ENCODE measurements around the gene PEX5L.
A peak's percentile ranks its signal among the peaks of the same experiment; 100 is the strongest.

The PEX5L gene

DNA sequence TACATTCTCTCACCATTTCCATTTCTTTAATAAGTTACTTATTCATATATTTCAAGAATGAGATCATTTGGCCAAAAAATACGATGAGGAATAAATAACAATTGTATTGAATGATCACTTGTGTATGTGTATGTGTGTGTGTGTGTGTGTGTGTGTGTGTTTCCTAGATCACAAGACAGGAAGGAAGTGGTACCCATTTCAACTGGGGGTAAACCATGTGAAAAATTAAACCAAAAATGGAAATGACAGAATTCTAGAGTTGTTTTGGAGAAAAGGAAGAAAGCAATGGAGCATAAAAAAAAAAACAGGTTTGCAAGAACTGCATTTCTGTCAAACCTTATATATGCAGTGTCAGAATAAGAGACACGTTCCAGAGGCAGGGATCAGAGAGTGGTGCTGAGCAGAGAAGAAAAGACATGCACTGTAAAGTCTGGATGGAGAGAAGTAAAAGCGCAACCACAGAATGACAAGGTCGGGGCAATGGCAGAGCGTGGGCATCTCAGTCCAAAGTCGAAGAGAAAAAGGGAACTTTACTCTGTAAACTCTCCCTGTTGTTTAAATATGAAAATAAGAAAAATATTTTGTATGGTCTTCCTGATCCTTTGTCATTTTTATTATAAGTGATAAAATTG lies 75.5 kb downstream of the PEX5L start:
- DNase-seq (ENCODE audit: low read depth) = no peak
- no peak overlapping the region for H3K4me3 ChIP-seq (ENCODE audit: low read depth, low read length)

- DNase-seq (ENCODE audit: low read depth) = no peak
- no peak overlapping the region for H3K4me3 ChIP-seq (ENCODE audit: low read depth, low read length)
Measured at GRCh38 chr3:179958759-179959158, 78.0 kb downstream of the PEX5L start.

- H3K4me3 ChIP-seq (ENCODE audit: low read depth, low read length) = no peak overlapping the region
- DNase-seq (ENCODE audit: low read depth) = no peak
Measured at GRCh38 chr3:179958143-179958542, 78.6 kb downstream of the PEX5L start.

DNA sequence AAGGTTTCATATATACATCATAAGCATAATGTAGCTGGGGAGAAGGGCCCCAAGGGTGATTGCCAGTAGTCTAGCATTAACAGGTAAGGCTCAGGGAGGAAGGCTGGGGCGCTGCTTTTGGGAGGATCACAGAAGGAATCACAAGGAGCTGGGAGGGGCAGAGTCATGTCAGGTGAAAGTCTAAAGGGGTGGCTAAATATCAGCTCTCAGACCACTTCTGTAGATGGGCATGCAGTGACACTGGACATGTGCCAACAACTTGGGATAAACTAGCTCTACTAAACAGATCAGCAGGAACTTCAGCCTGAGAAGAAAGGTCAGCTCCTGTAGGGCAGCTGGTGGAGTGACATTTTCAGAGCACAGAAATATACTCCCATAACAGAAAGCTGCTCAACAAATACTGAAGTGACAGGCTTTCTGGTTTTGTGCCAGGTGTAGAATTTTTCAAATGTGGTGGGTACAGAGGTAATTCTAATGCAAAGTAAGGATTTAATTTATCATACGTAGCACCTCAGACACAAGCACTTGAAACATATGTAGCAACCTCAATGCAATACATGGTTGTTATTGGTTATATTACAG lies 79.4 kb downstream of the PEX5L start:
- DNase-seq (ENCODE audit: low read depth) = no peak
- H3K4me3 ChIP-seq (ENCODE audit: low read depth, low read length) = no peak overlapping the region

DNA sequence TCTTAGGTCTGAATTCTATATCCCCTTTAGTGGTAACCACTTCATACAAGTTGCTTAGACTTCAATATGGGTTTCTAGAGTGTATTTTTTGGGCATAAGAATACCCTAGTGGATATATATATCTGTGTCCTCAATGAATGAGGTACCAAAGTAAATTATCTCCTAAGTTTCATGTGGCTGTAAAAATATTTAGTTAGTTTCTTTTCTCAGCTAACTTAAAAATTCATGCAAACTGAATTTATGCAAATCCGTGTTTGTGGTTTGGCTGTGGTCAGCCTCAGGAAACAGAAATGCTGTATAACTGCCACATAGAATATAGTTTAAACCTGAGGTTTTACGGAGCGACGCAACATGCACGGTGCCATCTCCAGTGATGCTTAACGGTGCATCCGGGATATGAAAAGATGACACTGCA lies 80.3 kb downstream of the PEX5L start:
- no peak overlapping the region for H3K4me3 ChIP-seq (ENCODE audit: low read depth, low read length)
- DNase-seq (ENCODE audit: low read depth) = no peak

DNA sequence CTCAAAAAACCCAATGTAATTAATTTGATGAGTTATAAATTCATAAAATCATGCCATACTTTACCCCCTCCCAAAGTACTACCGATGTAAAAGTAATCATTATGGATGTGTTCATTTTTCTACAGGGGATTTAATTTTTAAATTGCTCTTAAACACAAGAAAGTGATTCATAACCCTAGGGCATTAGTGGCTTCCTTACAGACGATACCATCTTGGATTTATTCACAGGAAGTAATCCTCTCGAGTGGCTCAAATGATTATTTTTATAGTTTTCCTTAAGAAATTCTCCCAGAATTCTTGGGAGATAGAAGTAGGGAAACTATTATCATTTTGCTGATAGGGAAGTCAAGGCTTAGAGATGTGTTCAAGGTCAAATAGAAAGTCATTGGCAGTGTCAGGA lies 80.9 kb downstream of the PEX5L start:
- no peak for DNase-seq (ENCODE audit: low read depth)

DNA sequence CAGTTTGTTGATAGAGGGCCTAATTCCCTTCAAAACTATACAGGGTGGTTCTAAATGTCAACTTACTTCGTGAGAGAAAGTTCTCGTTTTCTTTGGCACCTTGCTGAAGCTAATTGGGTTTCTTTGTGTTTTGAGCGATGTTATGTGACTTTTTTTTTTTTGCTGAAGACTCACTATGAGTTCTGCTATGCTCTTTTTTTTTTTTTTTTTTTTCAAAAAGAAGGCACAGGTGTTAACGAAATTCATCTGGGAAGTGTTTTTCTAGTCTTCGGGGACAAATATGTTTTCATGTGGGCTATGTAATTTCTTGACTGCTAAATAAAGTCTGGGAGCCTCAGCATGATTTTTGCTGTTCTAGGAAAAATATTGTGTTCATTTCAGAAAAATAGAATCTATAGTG lies 81.5 kb downstream of the PEX5L start:
- DNase-seq (ENCODE audit: low read depth) = no peak
- H3K4me3 ChIP-seq (ENCODE audit: low read depth, low read length) = no peak overlapping the region

More for the DNA sequence above, 80.9 kb downstream of the PEX5L start:
- H3K4me3 ChIP-seq (ENCODE audit: low read depth, low read length) = no peak overlapping the region

DNA sequence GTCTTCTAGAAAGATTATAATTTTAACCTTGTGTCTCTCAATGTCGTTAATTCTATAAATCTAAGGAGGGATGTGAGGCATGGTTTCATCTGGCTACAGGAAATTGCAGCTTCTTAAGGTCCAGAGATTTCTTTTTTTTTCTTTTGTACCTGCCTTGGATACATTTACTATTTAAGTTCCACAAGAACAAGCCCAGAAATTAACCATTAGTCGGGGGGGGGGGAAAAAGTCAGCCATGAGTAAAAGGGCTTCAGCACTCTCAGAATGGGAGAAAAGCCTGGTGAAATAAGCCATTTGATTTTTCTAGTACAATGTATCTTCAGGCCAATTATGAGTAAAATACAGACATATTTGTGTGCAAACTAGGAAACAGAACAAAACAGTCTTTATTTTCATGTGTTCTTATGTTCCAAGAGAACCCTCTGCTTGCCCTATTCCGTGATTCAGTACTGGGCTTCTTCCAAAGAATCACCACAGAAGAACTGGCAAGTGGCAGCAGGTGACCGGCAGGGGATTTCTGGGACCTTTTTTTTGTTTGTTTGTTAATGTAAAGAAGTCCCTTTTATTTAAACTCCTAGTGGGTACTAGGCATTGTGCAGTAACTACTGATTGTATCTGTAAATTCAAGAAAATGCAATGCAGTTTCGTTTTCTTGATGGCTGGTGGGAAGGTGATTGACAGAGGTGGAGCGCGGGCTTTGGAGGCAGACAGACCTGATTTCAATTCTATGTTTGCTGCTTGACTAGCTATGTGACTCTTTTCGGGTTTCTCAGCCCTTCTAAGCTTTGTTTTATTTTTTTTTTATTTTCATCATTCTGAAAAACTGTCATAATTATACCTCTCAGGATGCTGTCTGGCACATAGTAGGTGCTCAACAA lies 82.5 kb downstream of the PEX5L start:
- no peak for DNase-seq (ENCODE audit: low read depth)
- no peak overlapping the region for H3K4me3 ChIP-seq (ENCODE audit: low read depth, low read length)

DNA sequence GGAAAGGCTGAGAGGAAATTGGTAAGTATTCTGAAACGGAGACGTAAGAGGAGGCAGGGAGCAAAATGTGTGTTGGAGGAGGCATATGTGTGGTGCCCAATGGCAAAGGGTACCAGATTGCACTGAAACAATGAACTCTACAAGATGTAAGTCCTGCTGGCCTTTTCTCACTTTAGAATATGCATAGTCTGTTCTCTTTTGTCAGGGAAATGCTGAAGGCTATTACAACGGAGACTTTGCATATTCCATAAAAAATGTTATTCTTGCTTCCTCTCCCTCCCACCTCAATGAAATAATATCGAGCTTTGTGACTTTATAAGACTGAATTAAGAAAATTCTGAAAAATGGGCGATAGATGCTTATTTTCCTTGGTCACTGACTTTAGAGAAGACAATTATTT lies 85.9 kb downstream of the PEX5L start:
- no peak for DNase-seq (ENCODE audit: low read depth)
- H3K4me3 ChIP-seq (ENCODE audit: low read depth, low read length) = no peak overlapping the region

GRCh38 chr3:179949869-179950268 lies 86.9 kb downstream of the PEX5L start:
- no peak overlapping the region for H3K4me3 ChIP-seq (ENCODE audit: low read depth, low read length)
- no peak for DNase-seq (ENCODE audit: low read depth)

DNA sequence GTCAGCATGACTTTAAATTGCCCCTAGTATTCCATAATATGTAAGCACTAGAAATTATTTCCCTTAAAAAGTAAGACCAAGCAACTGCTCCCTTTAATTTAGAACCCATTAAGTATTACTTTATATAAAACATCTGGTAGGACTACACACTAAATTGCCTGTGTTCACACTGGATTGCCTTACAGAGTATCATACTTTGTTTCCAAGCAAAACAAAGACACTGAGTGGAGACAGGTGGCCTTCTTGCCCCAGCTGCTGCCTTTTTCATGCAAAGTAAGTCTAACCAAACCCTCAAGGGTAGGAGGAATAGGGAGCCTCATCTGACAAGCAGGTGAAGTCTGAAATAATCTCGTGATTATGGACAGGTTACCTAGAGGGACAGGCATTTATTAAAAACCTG lies 87.3 kb downstream of the PEX5L start:
- no peak for DNase-seq (ENCODE audit: low read depth)
- H3K4me3 ChIP-seq (ENCODE audit: low read depth, low read length) = no peak overlapping the region

DNA sequence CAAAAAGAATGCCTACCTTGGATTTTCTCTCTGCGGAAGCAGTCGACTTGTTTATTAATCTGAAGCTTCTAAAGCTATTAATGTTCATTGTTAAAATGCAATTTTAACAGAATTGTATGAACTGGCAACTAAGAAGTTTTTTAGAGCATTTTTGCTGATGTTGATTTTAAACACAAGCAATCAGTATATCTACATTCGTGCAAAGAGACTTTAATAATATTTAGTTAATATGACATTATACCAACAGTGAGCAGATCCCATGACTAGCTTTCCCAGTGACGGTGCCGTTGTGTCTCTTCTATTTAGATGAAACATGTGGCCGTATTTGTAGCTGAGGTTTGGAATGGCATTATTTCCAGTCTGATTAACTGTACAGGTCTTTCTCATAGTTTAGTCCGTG lies 88.0 kb downstream of the PEX5L start:
- no peak overlapping the region for H3K4me3 ChIP-seq (ENCODE audit: low read depth, low read length)
- no peak for DNase-seq (ENCODE audit: low read depth)

DNA sequence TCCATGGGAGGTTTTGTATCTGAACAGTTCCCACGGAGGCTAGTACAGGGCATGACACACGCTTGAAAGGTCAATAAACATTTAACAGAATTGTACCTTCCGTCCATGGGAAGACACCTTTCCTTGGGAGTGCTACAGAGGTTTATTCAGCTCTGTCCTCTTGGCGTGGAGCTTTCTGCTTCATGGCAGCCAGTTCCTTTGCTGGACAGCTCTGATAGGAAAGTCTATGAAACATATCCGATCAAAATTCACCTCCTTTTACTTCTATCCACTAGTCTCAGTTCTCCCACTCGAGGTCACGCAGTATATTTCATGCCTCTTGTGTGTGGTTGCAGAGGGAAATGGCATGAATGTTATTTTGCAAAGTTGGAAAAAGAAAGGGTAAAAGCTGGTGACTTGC lies 91.2 kb downstream of the PEX5L start:
- DNase-seq (ENCODE audit: low read depth) = no peak
- no peak overlapping the region for H3K4me3 ChIP-seq (ENCODE audit: low read depth, low read length)

GRCh38 chr3:179943117-179943880 lies 93.4 kb downstream of the PEX5L start:
- H3K4me3 ChIP-seq (ENCODE audit: low read depth, low read length) = no peak overlapping the region
- no peak for DNase-seq (ENCODE audit: low read depth)

DNA sequence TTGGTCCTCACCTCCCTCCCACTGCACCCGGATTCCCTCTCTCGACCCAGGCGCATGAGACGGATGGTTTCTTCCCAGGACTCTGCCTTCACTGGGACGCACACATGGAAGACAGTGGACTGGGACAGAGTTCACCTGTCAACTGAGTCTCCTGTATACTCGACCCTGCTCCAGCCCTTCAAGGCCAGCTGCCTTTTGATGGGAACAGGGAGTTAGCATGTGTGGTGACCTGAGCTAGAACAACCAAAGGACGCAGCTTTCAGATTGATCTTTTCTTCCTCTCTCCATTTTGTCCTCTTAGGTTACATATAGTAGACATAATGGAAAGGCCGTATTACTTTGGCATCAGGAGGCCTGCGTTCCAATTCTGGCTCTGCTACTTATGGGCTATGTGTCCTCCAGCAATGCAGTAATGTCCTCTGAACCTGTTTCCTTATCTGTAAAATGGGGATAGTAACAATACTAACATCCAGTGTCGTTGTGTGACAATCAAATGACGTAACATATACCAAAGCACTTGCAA lies 94.1 kb downstream of the PEX5L start:
- DNase-seq (ENCODE audit: low read depth) = no peak
- peak overlapping the region; percentile 42 for H3K4me3 ChIP-seq (ENCODE audit: low read depth, low read length)

- H3K4me3 ChIP-seq (ENCODE audit: low read depth, low read length) = no peak overlapping the region
- DNase-seq (ENCODE audit: low read depth) = no peak
Measured at GRCh38 chr3:179935710-179936109, 101.0 kb downstream of the PEX5L start.

- no peak overlapping the region for H3K4me3 ChIP-seq (ENCODE audit: low read depth, low read length)
- no peak for DNase-seq (ENCODE audit: low read depth)
Measured at GRCh38 chr3:179933914-179934313, 102.8 kb downstream of the PEX5L start.

GRCh38 chr3:179933080-179933479 lies 103.7 kb downstream of the PEX5L start:
- no peak for DNase-seq (ENCODE audit: low read depth)
- no peak overlapping the region for H3K4me3 ChIP-seq (ENCODE audit: low read depth, low read length)

DNA sequence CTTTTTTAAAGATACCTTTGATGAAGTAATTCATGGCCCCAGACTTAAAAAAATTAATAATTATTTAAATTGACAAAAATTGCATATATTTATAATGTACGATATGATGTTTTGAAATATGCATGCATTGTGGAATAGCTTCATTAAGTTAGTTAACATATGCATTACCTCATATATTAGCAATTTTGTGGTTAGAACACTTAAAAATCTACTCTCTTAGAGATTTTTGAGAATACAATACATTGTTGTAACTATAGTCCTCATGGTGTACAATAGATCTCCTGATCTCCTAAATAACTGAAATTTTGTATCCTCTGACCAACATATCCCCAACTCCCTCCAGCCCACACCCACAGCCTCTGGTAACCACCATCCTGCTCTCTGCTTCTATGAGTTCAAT lies 104.1 kb downstream of the PEX5L start:
- no peak for DNase-seq (ENCODE audit: low read depth)
- H3K4me3 ChIP-seq (ENCODE audit: low read depth, low read length) = no peak overlapping the region

GRCh38 chr3:179929091-179929529 lies 107.6 kb downstream of the PEX5L start:
- DNase-seq (ENCODE audit: low read depth) = peak; percentile 22
- H3K4me3 ChIP-seq (ENCODE audit: low read depth, low read length) = no peak overlapping the region

All from skeletal muscle cell (primary cell).